SK-N-SH treated with all-trans-retinoic acid at 6 μM for 48 hours (cell line): Measurements from ENCODE around the gene PANX1.

Experiments
- CREB5 ChIP-seq: fragments of 250-450 bp; sonication (Bioruptor Pico); IDR thresholded peaks from 2 replicates; pipeline ENCODE4 v1.5.1; 2020; ENCODE audit warnings: low read depth, mild to moderate bottlenecking, moderate library complexity
- RARB ChIP-seq: fragments of 250-450 bp; sonication (Bioruptor Pico); IDR thresholded peaks from 2 replicates; pipeline ENCODE4 v1.8.0; 2021; ENCODE audit warnings: mild to moderate bottlenecking, moderate library complexity
- TOX ChIP-seq: fragments of 250-450 bp; sonication (Bioruptor Pico); IDR thresholded peaks from 2 replicates; pipeline ENCODE4 v1.8.0; 2021; ENCODE audit warnings: mild to moderate bottlenecking, moderate library complexity, borderline replicate concordance
- ZFP3 ChIP-seq: fragments of 250-450 bp; sonication (Bioruptor Pico); IDR thresholded peaks from 2 replicates; pipeline ENCODE4 v1.5.0; 2020; ENCODE audit warnings: mild to moderate bottlenecking, moderate library complexity
- ZFP30 ChIP-seq: fragments of 450-650 bp; formaldehyde crosslinking; IDR thresholded peaks from 2 replicates; pipeline ENCODE4 v1.5.0; 2022; ENCODE audit warnings: mild to moderate bottlenecking, moderate library complexity
- ZNF565 ChIP-seq: fragments of 450-650 bp; formaldehyde crosslinking; conservative IDR thresholded peaks from 2 replicates; pipeline ENCODE4 v1.5.0; 2020; ENCODE audit warnings: low read depth, mild to moderate bottlenecking, moderate library complexity
- TF ChIP-seq, protein P1 (sequence below): fragments of 250-450 bp; sonication (Bioruptor Pico); IDR thresholded peaks from 2 replicates; pipeline ENCODE4 v1.8.0; 2020; ENCODE audit warnings: mild to moderate bottlenecking, moderate library complexity, borderline replicate concordance
- TF ChIP-seq, protein P2 (sequence below): fragments of 250-450 bp; sonication (Bioruptor Pico); IDR thresholded peaks from 2 replicates; pipeline ENCODE4 v1.8.0; 2021; ENCODE audit warnings: low read depth, mild to moderate bottlenecking, moderate library complexity, borderline replicate concordance
- TF ChIP-seq, protein P3 (sequence below): fragments of 250-450 bp; sonication (Bioruptor Pico); IDR thresholded peaks from 2 replicates; pipeline ENCODE4 v1.5.0; 2020; ENCODE audit warnings: mild to moderate bottlenecking, moderate library complexity

DNA sequence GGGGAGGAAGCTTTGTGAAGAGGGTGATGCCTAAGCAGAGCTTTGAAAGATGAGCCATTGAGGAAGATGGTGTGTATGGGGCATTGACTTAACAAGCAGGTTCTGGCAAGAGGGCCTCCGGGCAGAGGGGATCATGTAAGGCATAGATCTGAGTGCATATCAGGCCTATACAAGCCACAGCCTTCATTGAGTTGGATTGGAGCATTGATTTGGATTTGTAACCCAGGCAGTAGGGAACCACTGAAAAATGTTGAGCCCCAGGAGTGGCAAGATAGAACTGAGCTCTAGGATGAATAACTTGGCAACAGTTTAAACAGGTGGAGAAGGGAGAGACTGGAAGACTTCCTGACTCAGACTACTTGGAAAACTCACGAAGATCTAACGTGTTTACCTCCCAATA lies 21.4 kb downstream of the PANX1 start:
- TF ChIP-seq RARB, result no peak
- TF ChIP-seq, protein P1, sequence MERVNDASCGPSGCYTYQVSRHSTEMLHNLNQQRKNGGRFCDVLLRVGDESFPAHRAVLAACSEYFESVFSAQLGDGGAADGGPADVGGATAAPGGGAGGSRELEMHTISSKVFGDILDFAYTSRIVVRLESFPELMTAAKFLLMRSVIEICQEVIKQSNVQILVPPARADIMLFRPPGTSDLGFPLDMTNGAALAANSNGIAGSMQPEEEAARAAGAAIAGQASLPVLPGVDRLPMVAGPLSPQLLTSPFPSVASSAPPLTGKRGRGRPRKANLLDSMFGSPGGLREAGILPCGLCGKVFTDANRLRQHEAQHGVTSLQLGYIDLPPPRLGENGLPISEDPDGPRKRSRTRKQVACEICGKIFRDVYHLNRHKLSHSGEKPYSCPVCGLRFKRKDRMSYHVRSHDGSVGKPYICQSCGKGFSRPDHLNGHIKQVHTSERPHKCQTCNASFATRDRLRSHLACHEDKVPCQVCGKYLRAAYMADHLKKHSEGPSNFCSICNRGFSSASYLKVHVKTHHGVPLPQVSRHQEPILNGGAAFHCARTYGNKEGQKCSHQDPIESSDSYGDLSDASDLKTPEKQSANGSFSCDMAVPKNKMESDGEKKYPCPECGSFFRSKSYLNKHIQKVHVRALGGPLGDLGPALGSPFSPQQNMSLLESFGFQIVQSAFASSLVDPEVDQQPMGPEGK (CRISPR knock-in tag), result no peak
- TF ChIP-seq ZNF565 (CRISPR knock-in tag), result no peak
- no peak for TF ChIP-seq ZFP3 (CRISPR knock-in tag)
- TF ChIP-seq CREB5 (CRISPR knock-in tag), result no peak
- no peak for TF ChIP-seq TOX
- TF ChIP-seq, protein P2, sequence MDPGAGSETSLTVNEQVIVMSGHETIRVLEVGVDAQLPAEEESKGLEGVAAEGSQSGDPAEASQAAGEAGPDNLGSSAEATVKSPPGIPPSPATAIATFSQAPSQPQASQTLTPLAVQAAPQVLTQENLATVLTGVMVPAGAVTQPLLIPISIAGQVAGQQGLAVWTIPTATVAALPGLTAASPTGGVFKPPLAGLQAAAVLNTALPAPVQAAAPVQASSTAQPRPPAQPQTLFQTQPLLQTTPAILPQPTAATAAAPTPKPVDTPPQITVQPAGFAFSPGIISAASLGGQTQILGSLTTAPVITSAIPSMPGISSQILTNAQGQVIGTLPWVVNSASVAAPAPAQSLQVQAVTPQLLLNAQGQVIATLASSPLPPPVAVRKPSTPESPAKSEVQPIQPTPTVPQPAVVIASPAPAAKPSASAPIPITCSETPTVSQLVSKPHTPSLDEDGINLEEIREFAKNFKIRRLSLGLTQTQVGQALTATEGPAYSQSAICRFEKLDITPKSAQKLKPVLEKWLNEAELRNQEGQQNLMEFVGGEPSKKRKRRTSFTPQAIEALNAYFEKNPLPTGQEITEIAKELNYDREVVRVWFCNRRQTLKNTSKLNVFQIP (CRISPR knock-in tag), result no peak
- TF ChIP-seq, protein P3, sequence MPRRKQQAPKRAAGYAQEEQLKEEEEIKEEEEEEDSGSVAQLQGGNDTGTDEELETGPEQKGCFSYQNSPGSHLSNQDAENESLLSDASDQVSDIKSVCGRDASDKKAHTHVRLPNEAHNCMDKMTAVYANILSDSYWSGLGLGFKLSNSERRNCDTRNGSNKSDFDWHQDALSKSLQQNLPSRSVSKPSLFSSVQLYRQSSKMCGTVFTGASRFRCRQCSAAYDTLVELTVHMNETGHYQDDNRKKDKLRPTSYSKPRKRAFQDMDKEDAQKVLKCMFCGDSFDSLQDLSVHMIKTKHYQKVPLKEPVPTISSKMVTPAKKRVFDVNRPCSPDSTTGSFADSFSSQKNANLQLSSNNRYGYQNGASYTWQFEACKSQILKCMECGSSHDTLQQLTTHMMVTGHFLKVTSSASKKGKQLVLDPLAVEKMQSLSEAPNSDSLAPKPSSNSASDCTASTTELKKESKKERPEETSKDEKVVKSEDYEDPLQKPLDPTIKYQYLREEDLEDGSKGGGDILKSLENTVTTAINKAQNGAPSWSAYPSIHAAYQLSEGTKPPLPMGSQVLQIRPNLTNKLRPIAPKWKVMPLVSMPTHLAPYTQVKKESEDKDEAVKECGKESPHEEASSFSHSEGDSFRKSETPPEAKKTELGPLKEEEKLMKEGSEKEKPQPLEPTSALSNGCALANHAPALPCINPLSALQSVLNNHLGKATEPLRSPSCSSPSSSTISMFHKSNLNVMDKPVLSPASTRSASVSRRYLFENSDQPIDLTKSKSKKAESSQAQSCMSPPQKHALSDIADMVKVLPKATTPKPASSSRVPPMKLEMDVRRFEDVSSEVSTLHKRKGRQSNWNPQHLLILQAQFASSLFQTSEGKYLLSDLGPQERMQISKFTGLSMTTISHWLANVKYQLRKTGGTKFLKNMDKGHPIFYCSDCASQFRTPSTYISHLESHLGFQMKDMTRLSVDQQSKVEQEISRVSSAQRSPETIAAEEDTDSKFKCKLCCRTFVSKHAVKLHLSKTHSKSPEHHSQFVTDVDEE (CRISPR knock-in tag), result no peak
- no peak for TF ChIP-seq ZFP30
